ENCODE measurements around the gene MRAS. TPM values are rescaled to one million over a fixed set of nuclear protein-coding genes. Genes with fewer than 3 reads are reported as not detected.

The MRAS gene
- polyA plus RNA-seq, 1 donor (not counting 4 experiments of a cell fraction or from before 2014, with no cell fraction given): 7.7 TPM

- H3K4me1 ChIP-seq (ENCODE audit: control insufficient read depth, extremely low read depth, insufficient read depth, low read length): no peaks in the 10 kb centered on the region
- dilution Hi-C loops (cut with MboI; ENCODE audit: extremely low pct_ligation_motif_present, low sequenced_read_pairs): no loop called here
- no peak overlapping the region for H3K9ac ChIP-seq (ENCODE audit: control insufficient read depth, extremely low read depth, insufficient read depth, low read length)
- no peak overlapping the region for H3K4me2 ChIP-seq (ENCODE audit: control insufficient read depth, extremely low read depth, insufficient read depth, low read depth, low read length)
- DNase-seq (ENCODE audit: low read depth, low spot score) (no peak), FAIRE-seq (no peak)
- no peak overlapping the region for H3K4me3 ChIP-seq (ENCODE audit: control insufficient read depth in 2 of 3, extremely low read depth in 1 of 3, insufficient read depth in 2 of 3, low read depth in 1 of 3, low read length in 3 of 3)
- H3K27ac ChIP-seq (ENCODE audit: control insufficient read depth, insufficient read depth, low read length): no peak overlapping the region
- TF ChIP-seq EZH2 (IDR thresholded peaks at IDR 0.05; ENCODE audit: low read length) (no peak), CTCF (optimal IDR thresholded peaks at IDR 0.05 in 1 of 3, IDR thresholded peaks at IDR 0.05 in 1 of 3, conservative IDR thresholded peaks at IDR 0.05 in 1 of 3; ENCODE audit: extremely low read depth in 1 of 3, insufficient read depth in 2 of 3, low read length in 3 of 3) (no peak)
- H3K9me1 ChIP-seq (ENCODE audit: control insufficient read depth, extremely low read depth, insufficient read depth, low read length): no peaks in the 10 kb centered on the region
- H3K79me2 ChIP-seq (ENCODE audit: control insufficient read depth, insufficient read depth, low read length): no peaks in the 10 kb centered on the region
- H3K27me3 ChIP-seq (ENCODE audit: control insufficient read depth, extremely low read depth, insufficient read depth, low read length): peaks cover 3% of the 10 kb centered on the region
- no peaks in the 10 kb centered on the region for H3K9me3 ChIP-seq (ENCODE audit: control insufficient read depth, low read depth, low read length)
- no peaks in the 10 kb centered on the region for H4K20me1 ChIP-seq (ENCODE audit: control insufficient read depth, extremely low read depth, insufficient read depth, low read length)
- H3K36me3 ChIP-seq (ENCODE audit: control insufficient read depth in 2 of 2, extremely low read depth in 1 of 2, insufficient read depth in 2 of 2, low read length in 2 of 2): no peaks in the 10 kb centered on the region
- no peak overlapping the region for H2AFZ ChIP-seq (ENCODE audit: control insufficient read depth, low read length)
Measured at GRCh38 chr3:138336454-138336999, 11.9 kb upstream of the MRAS start.

- no peak overlapping the region for H3K9ac ChIP-seq (ENCODE audit: control insufficient read depth, extremely low read depth, insufficient read depth, low read length)
- H3K9me1 ChIP-seq (ENCODE audit: control insufficient read depth, extremely low read depth, insufficient read depth, low read length): no peaks in the 10 kb centered on the region
- no peaks in the 10 kb centered on the region for H3K36me3 ChIP-seq (ENCODE audit: control insufficient read depth in 2 of 2, extremely low read depth in 1 of 2, insufficient read depth in 2 of 2, low read length in 2 of 2)
- H4K20me1 ChIP-seq (ENCODE audit: control insufficient read depth, extremely low read depth, insufficient read depth, low read length): no peaks in the 10 kb centered on the region
- peaks cover 3% of the 10 kb centered on the region for H3K27me3 ChIP-seq (ENCODE audit: control insufficient read depth, extremely low read depth, insufficient read depth, low read length)
- no peaks in the 10 kb centered on the region for H3K9me3 ChIP-seq (ENCODE audit: control insufficient read depth, low read depth, low read length)
- dilution Hi-C loops (cut with MboI; ENCODE audit: extremely low pct_ligation_motif_present, low sequenced_read_pairs): no loop called here
- TF ChIP-seq CTCF (optimal IDR thresholded peaks at IDR 0.05 in 1 of 3, IDR thresholded peaks at IDR 0.05 in 1 of 3, conservative IDR thresholded peaks at IDR 0.05 in 1 of 3; ENCODE audit: extremely low read depth in 1 of 3, insufficient read depth in 2 of 3, low read length in 3 of 3): no peak
- TF ChIP-seq EZH2 (IDR thresholded peaks at IDR 0.05; ENCODE audit: low read length): no peak
- FAIRE-seq (no peak), DNase-seq (ENCODE audit: low read depth, low spot score) (no peak)
- H2AFZ ChIP-seq (ENCODE audit: control insufficient read depth, low read length): no peak overlapping the region
- no peak overlapping the region for H3K4me3 ChIP-seq (ENCODE audit: control insufficient read depth in 2 of 3, extremely low read depth in 1 of 3, insufficient read depth in 2 of 3, low read depth in 1 of 3, low read length in 3 of 3)
- H3K4me2 ChIP-seq (ENCODE audit: control insufficient read depth, extremely low read depth, insufficient read depth, low read depth, low read length): no peak overlapping the region
- H3K4me1 ChIP-seq (ENCODE audit: control insufficient read depth, extremely low read depth, insufficient read depth, low read length): no peaks in the 10 kb centered on the region
- no peak overlapping the region for H3K27ac ChIP-seq (ENCODE audit: control insufficient read depth, insufficient read depth, low read length)
- H3K79me2 ChIP-seq (ENCODE audit: control insufficient read depth, insufficient read depth, low read length): no peaks in the 10 kb centered on the region
Measured at GRCh38 chr3:138338244-138338643, 10.1 kb upstream of the MRAS start.
